ENCODE data around the gene STARD9. TPM values are rescaled to one million over a fixed set of nuclear protein-coding genes. Genes with fewer than 3 reads are reported as not detected.

The STARD9 gene
- total and polyA plus RNA-seq, 2 of the 4 experiments (the other 2 are of a cell fraction): 2.0 to 3.2 TPM

DNA sequence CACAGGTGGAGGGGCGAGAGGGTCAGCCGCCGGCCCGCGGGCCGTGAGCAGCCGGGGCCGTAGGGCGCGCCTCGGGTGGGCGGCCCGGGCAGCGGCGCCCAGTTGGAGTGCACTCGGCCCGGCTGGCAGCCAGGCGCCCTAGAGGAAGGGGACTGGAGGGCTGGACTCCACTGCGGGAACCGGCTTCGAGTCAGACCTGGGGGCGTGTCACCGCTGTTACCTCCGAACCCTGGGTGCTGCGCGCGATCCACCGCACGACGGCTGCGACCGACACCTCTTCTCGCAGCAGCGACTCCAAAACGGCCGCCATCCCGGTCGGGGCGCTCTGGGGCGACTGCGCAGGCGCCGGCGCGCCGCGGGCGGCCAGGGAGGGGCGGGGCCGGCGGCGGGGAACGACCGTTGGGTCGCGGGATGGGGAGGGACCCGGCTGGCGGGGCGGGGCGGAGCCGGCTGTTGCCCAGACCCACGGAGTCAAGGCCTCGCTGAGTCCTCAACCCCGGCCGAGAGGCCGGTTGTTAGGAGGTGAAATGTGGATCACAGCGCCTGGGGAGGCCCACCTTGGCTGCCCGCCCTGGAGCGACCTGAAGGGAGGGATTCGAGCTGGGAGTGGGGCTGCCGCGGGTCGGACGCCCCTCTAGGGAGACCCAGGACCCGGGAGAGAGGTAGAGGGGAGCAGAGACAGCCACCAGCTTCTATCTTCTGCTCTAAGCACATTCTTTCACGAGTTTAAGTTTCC lies 161.6 kb downstream of the STARD9 start, which contains the start of gene CDAN1:
TSS of gene CDAN1 (minus strand) at position 336 of the 736 bp plus-strand sequence. CDS start at position 310, 26 bp downstream.
- no peak within 1 kb of the TSS; the same call in 1 of the 2 replicates for H2BK20ac ChIP-seq (ENCODE audit: low read depth, low read length)
- H3K79me1 ChIP-seq (ENCODE audit: low read depth in 1 of 2, low read length in 2 of 2): peaks cover 20 to 24% of the 10 kb centered on the region in 2 experiments
- peak within 1 kb of the TSS; percentile 95 for H2AK9ac ChIP-seq (replicated peaks; ENCODE audit: low read depth, low read length, poor library complexity)
- peak within 1 kb of the TSS; percentile 57; the same call in 1 of the 2 replicates for H2BK120ac ChIP-seq (ENCODE audit: low read depth, low read length)
- DNase-seq (peak; percentile 75), ATAC-seq (ENCODE audit: low read depth) (peak; percentile 99)
- peaks cover 30% of the 10 kb centered on the region for H3K36me3 ChIP-seq (ENCODE audit: control insufficient read depth, insufficient read depth, low read length)
- H3K4me2 ChIP-seq (ENCODE audit: low read depth, low read length): peak within 1 kb of the TSS; percentile 80
- peak within 1 kb of the TSS; percentile 96 for H3K23ac ChIP-seq (ENCODE audit: low read depth, low read length)
- 0% methylated on average over 8 of the region's 76 CpGs; no CpG with 5 or more reads in 1 of the 2 experiments for WGBS, 2 experiments (ENCODE audit: extremely low coverage in 2 of 2, insufficient read length in 1 of 2)
- ChIA-PET POLR2A (ENCODE audit: unreplicated experiment) (no interaction called here), CTCF (interaction anchor here (1.1 kb wide), 1 partner anchor 14 kb away, joined by 4 read pairs; no protein-coding TSS in a partner anchor)
- dilution Hi-C loops (cut with HindIII; ENCODE audit: low sequenced_read_pairs, unreplicated experiment) (no loop called here), in situ Hi-C loops (cut with MboI; ENCODE audit: low sequenced_read_pairs) (no loop called here), intact Hi-C loops (cut with micrococcal nuclease) (loop anchor here (1.0 kb wide), 2 partner anchors 183 to 189 kb away; partner anchors contain the start of gene TTBK2)
- peak within 1 kb of the TSS; percentile 89 for H3K9ac ChIP-seq (ENCODE audit: low read depth, low read length)
- TF ChIP-seq RAD21 (IDR thresholded peaks at IDR 0.05; ENCODE audit: low read length) (no peak), MXI1 (IDR thresholded peaks at IDR 0.05; ENCODE audit: borderline replicate concordance, low read depth, low read length) (peak; percentile 48; the same call in 1 of the 2 replicates), BHLHE40 (IDR thresholded peaks at IDR 0.05; ENCODE audit: low read depth, low read length) (peak; percentile 5; the same call in 1 of the 2 replicates), POLR2A (IDR thresholded peaks at IDR 0.05; ENCODE audit: low read depth, low read length) (peak; percentile 64; the same call in 1 of the 2 replicates), SMC3 (IDR thresholded peaks at IDR 0.05; ENCODE audit: low read depth, low read length) (no peak), MAZ (IDR thresholded peaks at IDR 0.05; ENCODE audit: borderline replicate concordance, low read depth, low read length) (peak; percentile 81; the same call in 1 of the 2 replicates)
- H3K27ac ChIP-seq (ENCODE audit: insufficient read depth, low read length): peak within 1 kb of the TSS; percentile 88
- H4K91ac ChIP-seq (ENCODE audit: insufficient read depth, low read depth, low read length): peak within 1 kb of the TSS; percentile 79
- peak within 1 kb of the TSS; percentile 84 for H2BK5ac ChIP-seq (ENCODE audit: low read depth, low read length, poor library complexity, severe bottlenecking)
- peak within 1 kb of the TSS; percentile 43 for H2AK5ac ChIP-seq (ENCODE audit: low read depth, low read length)
- no peaks in the 10 kb centered on the region for H3K9me3 ChIP-seq (ENCODE audit: control insufficient read depth, insufficient read depth, low read length)
- H3K18ac ChIP-seq (ENCODE audit: low read depth, low read length): peak within 1 kb of the TSS; percentile 42; the same call in 1 of the 2 replicates
- peaks cover 11% of the 10 kb centered on the region; the same call in 1 of the 2 replicates for H3K9me1 ChIP-seq (ENCODE audit: insufficient read depth, low read length)
- H3K56ac ChIP-seq (ENCODE audit: extremely low read depth, insufficient read depth, low read length): peak within 1 kb of the TSS; percentile 55
- peak within 1 kb of the TSS; percentile 89 for H3K14ac ChIP-seq (replicated peaks; ENCODE audit: low read depth, low read length)
- H3K4me1 ChIP-seq (ENCODE audit: control insufficient read depth, insufficient read depth, low read length): peaks cover 8% of the 10 kb centered on the region
- H4K8ac ChIP-seq (ENCODE audit: low read depth in 2 of 2, low read length in 2 of 2): peak within 1 kb of the TSS; percentile 68 to 91
- BruUV-seq (replicated peaks): no TSS peak
- H2BK15ac ChIP-seq (ENCODE audit: low read depth, low read length): peak within 1 kb of the TSS; percentile 67; the same call in 1 of the 3 replicates
- peaks cover 11% of the 10 kb centered on the region for H4K20me1 ChIP-seq (ENCODE audit: insufficient read depth, low read length)
- H2AFZ ChIP-seq (replicated peaks; ENCODE audit: low read length, poor library complexity): peak within 1 kb of the TSS; percentile 100
- H4K5ac ChIP-seq (ENCODE audit: low read depth, low read length): peak within 1 kb of the TSS; percentile 66
- H3K4ac ChIP-seq (ENCODE audit: low read depth, low read length): peak within 1 kb of the TSS; percentile 85
- peak within 1 kb of the TSS; percentile 90 for H3K4me3 ChIP-seq (ENCODE audit: insufficient read depth, low read depth, low read length)
- no peaks in the 10 kb centered on the region for H3K27me3 ChIP-seq (ENCODE audit: control insufficient read depth, insufficient read depth, low read length)

Data from IMR-90 (cell line).